Stimulated activated CD8-positive, alpha-beta memory T cell treated with anti-CD3 and anti-CD28 coated beads, Interleukin-4, amount 100 ng/mL, for 4 hours (primary cell): Measurements from ENCODE around the gene ZNF507.

Source experiments
- DNase-seq, 2 donors: peaks; one replicate each; pipeline ENCODE4 v3.0.0-alpha.2; 2020; ENCODE audit warnings: low read depth in 2 of 2, low spot score in 1 of 2

Gene ZNF507

GRCh38 chr19:32339423-32339822, 6.0 kb upstream of the ZNF507 start:
- no peak for DNase-seq

GRCh38 chr19:32339988-32340874, 5.2 kb upstream of the ZNF507 start:
- DNase-seq: no peak

GRCh38 chr19:32342695-32343094, 2.7 kb upstream of the ZNF507 start:
- DNase-seq: no peak

GRCh38 chr19:32343550-32344262, 1.7 kb upstream of the ZNF507 start:
- no peak for DNase-seq

GRCh38 chr19:32346901-32347300, 1.5 kb downstream of the ZNF507 start:
- no peak for DNase-seq

GRCh38 chr19:32347573-32347972, 2.2 kb downstream of the ZNF507 start:
- DNase-seq: no peak

- no peak for DNase-seq
These were observed 3.6 kb downstream of the ZNF507 start for GRCh38 chr19:32349051-32349450.

- DNase-seq: no peak
These were observed 4.5 kb downstream of the ZNF507 start for GRCh38 chr19:32349724-32350470.

- DNase-seq: no peak
These were observed 5.1 kb downstream of the ZNF507 start for GRCh38 chr19:32350471-32350865.

- no peak for DNase-seq
These were observed 5.6 kb downstream of the ZNF507 start for GRCh38 chr19:32350987-32351348.

GRCh38 chr19:32352241-32352630, 6.8 kb downstream of the ZNF507 start:
- DNase-seq: no peak

- DNase-seq: no peak
These were observed 8.9 kb downstream of the ZNF507 start for GRCh38 chr19:32354345-32354744.

- DNase-seq: no peak
These were observed 9.9 kb downstream of the ZNF507 start for GRCh38 chr19:32355309-32355708.

GRCh38 chr19:32357720-32358119, 12.3 kb downstream of the ZNF507 start:
- no peak for DNase-seq

- DNase-seq: no peak
These were observed 12.9 kb downstream of the ZNF507 start for GRCh38 chr19:32358321-32358720.

GRCh38 chr19:32359581-32359980, 14.2 kb downstream of the ZNF507 start:
- DNase-seq: no peak

GRCh38 chr19:32361574-32362317, 16.3 kb downstream of the ZNF507 start:
- DNase-seq: no peak

- no peak for DNase-seq
These were observed 16.9 kb downstream of the ZNF507 start for GRCh38 chr19:32362318-32362691.

- DNase-seq: no peak
These were observed 17.8 kb downstream of the ZNF507 start for GRCh38 chr19:32363175-32363574.

- DNase-seq: no peak
These were observed 18.2 kb downstream of the ZNF507 start for GRCh38 chr19:32363632-32364031.

- DNase-seq: no peak
These were observed 18.6 kb downstream of the ZNF507 start for GRCh38 chr19:32364040-32364439.
